Adrenal gland (tissue), 12 donors: ENCODE data around the gene LPP. TPM values are rescaled to one million over a fixed set of nuclear protein-coding genes. Genes with fewer than 3 reads are reported as not detected.

Experiments
- DNase-seq, 7 donors: peaks; one replicate each; pipeline ENCODE4 v3.0.0-alpha.2; 2019 to 2020
- H3K27ac ChIP-seq, 5 donors: fragments of 200-600 bp; sonication (generic) in 4 of 5; 1 replicate in 3 of 5; 2 replicates in 2 of 5; pipeline versions ENCODE4 v1.5.1 to v1.8.0; 2016 to 2020; ENCODE audit warnings: mild to moderate bottlenecking in 1 of 5
- H3K27me3 ChIP-seq: fragments of 200-600 bp; 2 replicates; pipeline ENCODE4 v1.8.0; 2021
- H3K36me3 ChIP-seq, 2 donors: fragments of 200-600 bp; replicated peaks in 1 of 2; 1 replicate in 1 of 2; 2 replicates in 1 of 2; pipeline versions ENCODE4 v1.5.1 to v1.8.0; 2018 to 2022
- H3K4me1 ChIP-seq, 2 donors: fragments of 200-600 bp; replicated peaks in 1 of 2; 1 replicate in 1 of 2; 2 replicates in 1 of 2; pipeline versions ENCODE4 v1.5.1 to v1.8.0; 2018 to 2021
- H3K4me3 ChIP-seq, 4 donors: fragments of 200-600 bp; sonication (generic) in 3 of 4; one replicate each; pipeline ENCODE4 v1.5.1; 2016 to 2018
- H3K9me3 ChIP-seq, 3 donors: fragments of 200-600 bp; sonication (generic) in 1 of 3; replicated peaks in 1 of 3; 1 replicate in 2 of 3; 2 replicates in 1 of 3; pipeline versions ENCODE4 v1.5.1 to v1.8.0; 2016 to 2021
- CTCF ChIP-seq, 6 experiments: fragments of 450-650 bp in 4 of 6; fragments of 200-600 bp in 2 of 6; sonication (generic) in 1 of 6; IDR thresholded peaks; 1 replicate in 5 of 6; 2 replicates in 1 of 6; pipeline versions ENCODE4 v1.5.1 to v1.8.0; 2016 to 2021; ENCODE audit warnings: antibody characterized with exemption in 6 of 6, mild to moderate bottlenecking in 2 of 6, moderate library complexity in 1 of 6
- POLR2A ChIP-seq, 2 donors: fragments of 450-650 bp; IDR thresholded peaks; one replicate each; pipeline ENCODE4 v1.6.1; 2017; ENCODE audit warnings: antibody characterized with exemption in 2 of 2, mild to moderate bottlenecking in 2 of 2, moderate library complexity in 1 of 2
- WGBS, 4 donors: extraction: QIAGEN DNeasy Blood & Tissue Kit in 2 of 4; methylation state at CpG; one replicate each; pipeline versions ENCODE4 v1.1.5 to v1.1.7; 2013 to 2017; 5-methylcytosine and 5-hydroxymethylcytosine counted together
- intact Hi-C, 2 donors: fragments of 100-400 bp; cut with DNase I; formaldehyde crosslinking; loops; one replicate each; pipeline versions ENCODE4 v1.14.1 to v1.15.0; 2022 to 2023
- polyA plus RNA-seq, 3 donors: library from polyadenylated mRNA; stranded (reverse); fragments of 200-250 nt in 2 of 3; fragments of 350-450 nt in 1 of 3; fragmentation: Illumina TruSeq in 1 of 3; extraction: RNeasy Lipid Tissue Mini Kit (QIAGEN cat#74804) in 1 of 3; gene quantifications; one replicate each; pipeline ENCODE4 v1.2.3, GENCODE V29; 2013 to 2014
- total RNA-seq, 9 donors: library from RNA; depleted of rRNA in 4 of 9; stranded (reverse); fragments of >200 nt in 4 of 9; fragments of 120-200 nt in 1 of 9; fragmentation: NEBNext Ultra II Directional in 1 of 9; extraction: Animal tissue kit (Norgen Biotek cat#: 25700) in 1 of 9; gene quantifications; one replicate each; pipeline versions ENCODE4 v1.1.0 to v1.2.4, GENCODE V29; 2013 to 2023
- donor health status: healthy with polysubstance abuse.
- donor health status: Bipolar disorder and iron deficiency.
- donor health status: DM: yes; HTN: yes; CAD: no.
- donor health status: DM: no; HTN: no; CAD: no.
- donor health status: DM: no; HTN: no; CAD: no.
- donor health status: DM: yes; HTN: yes; CAD: no.

Gene LPP
- total and polyA plus RNA-seq, 12 donors: 7.0 to 170 (median 101) TPM

GRCh38 chr3:188780193-188781147 lies 626.5 kb downstream of the LPP start:
- Histone ChIP-seq H3K4me1 (peaks cover 7 to 41% of the 10 kb centered on the region in 2 donors), H3K4me3 (no peak overlapping the region), H3K9me3 (no peaks in the 10 kb centered on the region), H3K27ac (peak overlapping the region in 4 of 5 donors; percentile 42 to 91 (median 60)), H3K27me3 (no peaks in the 10 kb centered on the region), H3K36me3 (no peaks in the 10 kb centered on the region)
- 64 to 75% (median 68%) methylated on average over 5 of the region's 5 CpGs for WGBS, 4 donors
- intact Hi-C loops: no loop called here
- peak in 5 of 7 donors; percentile 26 to 70 (median 47) for DNase-seq
- TF ChIP-seq POLR2A (IDR thresholded peaks at IDR 0.05) (no peak), CTCF (IDR thresholded peaks at IDR 0.05) (no peak)

DNA sequence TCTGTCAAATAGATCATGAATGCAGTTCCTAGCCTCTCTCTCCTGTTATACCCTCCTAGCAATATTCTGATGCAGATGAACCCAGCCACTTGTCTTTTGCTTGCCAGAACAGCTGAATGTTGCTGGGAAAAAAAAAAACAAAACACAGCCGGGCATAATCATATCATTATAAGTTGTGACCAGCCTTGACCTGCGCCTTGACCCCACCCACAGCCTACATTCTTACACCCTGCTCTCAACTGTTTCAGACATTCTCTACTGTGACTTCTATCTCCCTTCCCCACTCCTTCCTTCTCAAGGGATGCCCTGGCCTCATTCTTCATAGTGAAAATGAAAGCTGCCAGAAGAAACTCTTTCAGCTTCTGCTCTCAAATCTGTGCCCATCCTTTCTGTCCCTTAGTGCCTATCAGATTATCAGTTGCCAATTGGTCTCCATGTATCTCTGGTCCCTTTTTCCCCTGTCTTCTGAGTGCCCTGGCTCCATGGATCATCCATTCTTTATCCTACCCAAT lies 628.7 kb downstream of the LPP start:
- TF ChIP-seq POLR2A (IDR thresholded peaks at IDR 0.05) (no peak), CTCF (IDR thresholded peaks at IDR 0.05) (no peak)
- H3K27ac ChIP-seq: peak overlapping the region in 3 of 5 donors; percentile 7 to 49 (median 39)
- no peaks in the 10 kb centered on the region for H3K27me3 ChIP-seq
- 34 to 65% (median 53%) methylated on average over 2 of the region's 2 CpGs for WGBS, 4 donors
- peak in 1 of 7 donors; percentile 18 for DNase-seq
- H3K36me3 ChIP-seq: no peaks in the 10 kb centered on the region
- H3K9me3 ChIP-seq: no peaks in the 10 kb centered on the region
- H3K4me3 ChIP-seq: no peak overlapping the region
- intact Hi-C loops: no loop called here
- peaks cover 7 to 35% of the 10 kb centered on the region in 2 donors for H3K4me1 ChIP-seq

DNA sequence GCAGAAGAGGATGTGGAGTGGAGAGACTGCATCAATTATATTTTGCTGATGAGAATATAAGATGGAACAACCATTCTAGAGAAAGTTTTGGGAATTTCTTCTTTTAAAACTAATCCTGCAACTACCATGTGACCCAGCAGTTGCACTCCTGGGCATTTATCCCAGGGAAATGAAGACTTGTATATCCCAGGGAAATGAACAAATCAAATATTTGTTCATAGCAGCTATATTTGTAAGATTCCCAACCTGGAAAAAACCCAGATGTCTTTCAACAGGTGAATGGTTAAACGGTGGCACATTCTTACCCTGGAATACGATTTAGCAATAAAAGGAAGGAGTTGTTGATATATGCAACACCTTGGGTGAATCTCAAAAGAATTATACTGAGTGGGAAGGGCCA lies 632.5 kb downstream of the LPP start:
- H3K36me3 ChIP-seq: no peaks in the 10 kb centered on the region
- WGBS, 4 donors: 95 to 98% (median 96%) methylated on average over 2 of the region's 2 CpGs
- no peak overlapping the region for H3K4me3 ChIP-seq
- H3K4me1 ChIP-seq: peaks cover 5 to 20% of the 10 kb centered on the region in 2 donors
- no peaks in the 10 kb centered on the region for H3K27me3 ChIP-seq
- intact Hi-C loops: no loop called here
- no peak for DNase-seq
- TF ChIP-seq CTCF (IDR thresholded peaks at IDR 0.05) (no peak), POLR2A (IDR thresholded peaks at IDR 0.05) (no peak)
- H3K9me3 ChIP-seq: no peaks in the 10 kb centered on the region
- H3K27ac ChIP-seq: no peak overlapping the region

DNA sequence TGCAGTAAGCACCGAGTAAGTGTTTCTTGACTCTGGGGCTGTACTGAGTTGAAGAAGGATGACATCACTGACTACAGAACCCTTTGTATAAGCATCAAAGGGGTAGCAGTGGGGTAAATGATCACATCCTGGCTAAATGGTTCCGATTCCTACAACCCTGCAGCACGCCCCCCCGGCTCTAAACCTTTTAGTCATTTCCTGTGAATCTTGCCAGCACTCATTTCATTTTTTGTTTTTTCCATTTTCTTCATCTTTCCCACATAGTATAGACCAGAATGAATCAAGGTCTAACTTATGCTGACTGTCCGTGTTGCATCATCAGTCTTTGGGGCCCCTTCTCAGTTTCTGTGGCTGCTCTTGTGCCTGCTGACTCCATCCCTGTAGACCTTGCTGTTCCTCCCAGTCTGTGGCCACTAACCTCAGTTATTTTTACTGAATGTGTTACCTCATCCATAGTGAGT lies 634.7 kb downstream of the LPP start:
- no peak overlapping the region for H3K27ac ChIP-seq
- H3K4me1 ChIP-seq: peaks cover 5 to 12% of the 10 kb centered on the region in 2 donors
- TF ChIP-seq POLR2A (IDR thresholded peaks at IDR 0.05) (no peak), CTCF (IDR thresholded peaks at IDR 0.05) (no peak)
- WGBS, 4 donors: 62 to 73% (median 68%) methylated on average over 5 of the region's 5 CpGs
- no peaks in the 10 kb centered on the region for H3K27me3 ChIP-seq
- H3K4me3 ChIP-seq: no peak overlapping the region
- H3K9me3 ChIP-seq: no peaks in the 10 kb centered on the region
- no peaks in the 10 kb centered on the region for H3K36me3 ChIP-seq
- DNase-seq: peak in 1 of 7 donors; percentile 18
- intact Hi-C loops: no loop called here
